ENCODE measurements around the gene EXOC3L1.

Gene EXOC3L1

GRCh38 chr16:67213197-67214019 is 23.5 kb upstream of the EXOC3L1 start:
- DNase-seq, result no peak

- DNase-seq, result no peak
Observed at GRCh38 chr16:67212766-67213165, 22.8 kb upstream of the EXOC3L1 start.

GRCh38 chr16:67211674-67212073 is 21.7 kb upstream of the EXOC3L1 start:
- no peak for DNase-seq

- DNase-seq, result no peak
Observed at GRCh38 chr16:67210069-67210937, 20.4 kb upstream of the EXOC3L1 start.

GRCh38 chr16:67209565-67209964 is 19.6 kb upstream of the EXOC3L1 start:
- no peak for DNase-seq

- no peak for DNase-seq
Observed at GRCh38 chr16:67208154-67208896, 18.4 kb upstream of the EXOC3L1 start.

- DNase-seq, result no peak
Observed at GRCh38 chr16:67207249-67208091, 17.5 kb upstream of the EXOC3L1 start.

GRCh38 chr16:67206838-67207248 is 16.9 kb upstream of the EXOC3L1 start:
- DNase-seq, result no peak

GRCh38 chr16:67206129-67206837 is 16.3 kb upstream of the EXOC3L1 start:
- no peak for DNase-seq

GRCh38 chr16:67204076-67204475 is 14.1 kb upstream of the EXOC3L1 start:
- no peak for DNase-seq

- DNase-seq, result no peak
Observed at GRCh38 chr16:67202956-67203493, 13.1 kb upstream of the EXOC3L1 start.

- no peak for DNase-seq
Observed at GRCh38 chr16:67202426-67202825, 12.5 kb upstream of the EXOC3L1 start.

GRCh38 chr16:67201411-67202345 is 11.7 kb upstream of the EXOC3L1 start:
- no peak for DNase-seq

- no peak for DNase-seq
Observed at GRCh38 chr16:67200491-67200890, 10.6 kb upstream of the EXOC3L1 start.

GRCh38 chr16:67199808-67200198 is 9.9 kb upstream of the EXOC3L1 start:
- DNase-seq, result no peak

- DNase-seq, result no peak
Observed at GRCh38 chr16:67199011-67199807, 9.3 kb upstream of the EXOC3L1 start, which contains the start of gene ELMO3. TSS of gene ELMO3 (plus strand) at chr16:67199131. CDS start at chr16:67199327, 196 bp downstream.

GRCh38 chr16:67198238-67198734 is 8.3 kb upstream of the EXOC3L1 start:
- peak; percentile 5 to 29 for DNase-seq

- DNase-seq, result no peak
Observed at GRCh38 chr16:67197704-67198103, 7.8 kb upstream of the EXOC3L1 start.

- DNase-seq, result no peak
Observed at GRCh38 chr16:67196881-67197280, 6.9 kb upstream of the EXOC3L1 start.
